Occipital lobe (tissue), 2 donors: ENCODE data around the gene CD14. TPM values are rescaled to one million over a fixed set of nuclear protein-coding genes. Genes with fewer than 3 reads are reported as not detected.
"Not testable (repeated sequence)": the region's sequence is repeated elsewhere in the genome, so short reads cannot be mapped to it uniquely, and the experiment has no call there.

Source experiments
- DNase-seq: peaks from one replicate; lab custom pipeline; 2025; lab: John Stamatoyannopoulos, UW
- total RNA-seq: library from RNA; depleted of rRNA; stranded (reverse); fragments of >200 nt; gene quantifications from one replicate; pipeline ENCODE4 v1.2.3, GENCODE V29; 2014

CD14 gene
- total RNA-seq, 1 donor from 2014 or later, result 15.4 TPM

- no peak for DNase-seq
Observed at GRCh38 chr5:140635291-140636257, 2.6 kb upstream of the CD14 start.

- DNase-seq, result no peak
Observed at GRCh38 chr5:140634103-140634502, 1.1 kb upstream of the CD14 start.

GRCh38 chr5:140633501-140633900 is 526 bp upstream of the CD14 start:
- DNase-seq, result no peak

GRCh38 chr5:140632366-140633020 is 482 bp downstream of the CD14 start:
- peak; percentile 67 for DNase-seq

GRCh38 chr5:140631831-140632365 is 1.1 kb downstream of the CD14 start:
- DNase-seq, result no peak

GRCh38 chr5:140631036-140631417 is 1.9 kb downstream of the CD14 start:
- DNase-seq, result no peak

GRCh38 chr5:140630292-140631035 is 2.5 kb downstream of the CD14 start:
- no peak for DNase-seq

- DNase-seq, result no peak
Observed at GRCh38 chr5:140628711-140629110, 4.3 kb downstream of the CD14 start.

- DNase-seq, result no peak
Observed at GRCh38 chr5:140627972-140628371, 5.0 kb downstream of the CD14 start.

GRCh38 chr5:140624886-140625285 is 8.1 kb downstream of the CD14 start:
- DNase-seq, result not testable (repeated sequence)

- not testable (repeated sequence) for DNase-seq
Observed at GRCh38 chr5:140623061-140623460, 9.9 kb downstream of the CD14 start.

GRCh38 chr5:140622301-140622700 is 10.7 kb downstream of the CD14 start:
- no peak for DNase-seq

- DNase-seq, result no peak
Observed at GRCh38 chr5:140611020-140611521, 21.9 kb downstream of the CD14 start.

- DNase-seq, result no peak
Observed at GRCh38 chr5:140609126-140609525, 23.8 kb downstream of the CD14 start.

- DNase-seq, result no peak
Observed at GRCh38 chr5:140608722-140609121, 24.3 kb downstream of the CD14 start.

GRCh38 chr5:140607031-140607430 is 25.9 kb downstream of the CD14 start:
- DNase-seq, result no peak

GRCh38 chr5:140605879-140606278 is 27.1 kb downstream of the CD14 start:
- DNase-seq, result no peak

- DNase-seq, result no peak
Observed at GRCh38 chr5:140603734-140604133, 29.2 kb downstream of the CD14 start.

GRCh38 chr5:140603446-140603698 is 29.6 kb downstream of the CD14 start:
- DNase-seq, result not testable (repeated sequence)

GRCh38 chr5:140602147-140602546 is 30.8 kb downstream of the CD14 start:
- DNase-seq, result no peak

- no peak for DNase-seq
Observed at GRCh38 chr5:140600096-140600495, 32.9 kb downstream of the CD14 start.

- no peak for DNase-seq
Observed at GRCh38 chr5:140598836-140599235, 34.1 kb downstream of the CD14 start.
